Measurements from ENCODE around the gene DCP2. TPM values are rescaled to one million over a fixed set of nuclear protein-coding genes. Genes with fewer than 3 reads are reported as not detected.

Gene DCP2
- total RNA-seq (2021) (186 to 207 TPM (median 191 TPM) in 3 replicates), Bru-seq, nascent RNA (percentile 96 among the genes with signal in this experiment)
- long read RNA-seq, experiment 1, full-length matches to known transcripts: 145 of 342 reads
- long read RNA-seq, experiment 1, partial matches to known transcripts: 172 of 342 reads
- long read RNA-seq, experiment 1, other reads (novel, unspliced or antisense): 25 of 342 reads
- long read RNA-seq, experiment 2, full-length matches to known transcripts: 17 of 132 reads
- long read RNA-seq, experiment 2, partial matches to known transcripts: 10 of 132 reads
- long read RNA-seq, experiment 2, other reads (novel, unspliced or antisense): 105 of 132 reads
- long read RNA-seq, experiment 3, transcript DCP2-203 (2 exons, 852 nt): major isoform, 8 of 37 reads
- long read RNA-seq, experiment 3, partial matches to known transcripts: 17 of 37 reads
- long read RNA-seq, experiment 3, other reads (novel, unspliced or antisense): 10 of 37 reads

GRCh38 chr5:112976432-112977309 lies at the start of gene DCP2:
Gene DCP2 (plus strand): TSS chr5:112976798. CDS start chr5:112976934, 136 bp downstream.
- peaks cover 4% of the 10 kb centered on the region; the same call in 1 of the 2 replicates for H3K36me3 Mint-ChIP-seq
- DNase-seq (ENCODE audit: low spot score) (peak; percentile 97), ATAC-seq (peak; percentile 96)
- peak within 1 kb of the TSS; percentile 98 for H3K4me3 Mint-ChIP-seq
- peak within 1 kb of the TSS; percentile 98 for H3K27ac Mint-ChIP-seq
- no peaks in the 10 kb centered on the region for H3K27me3 Mint-ChIP-seq (ENCODE audit: low read depth)
- ChIA-PET POLR2A (interaction anchor here (0.7 to 1.4 kb wide), 13 partner anchors 9 to 511 kb away, joined by 3 to 15 read pairs (median 4); partner anchors contain the start of genes REEP5 and SRP19), CTCF (interaction anchor here (1.0 to 1.3 kb wide), 3 partner anchors 9 to 55 kb away, joined by 4 to 6 read pairs (median 5); partner anchors contain the start of gene REEP5)
- H3K9me3 Mint-ChIP-seq: no peaks in the 10 kb centered on the region
- H3K4me1 Mint-ChIP-seq: peaks cover 38% of the 10 kb centered on the region
- TF ChIP-seq TEAD1 (CRISPR knock-in tag; IDR thresholded peaks at IDR 0.05) (peak; percentile 64), ATF1 (CRISPR knock-in tag; IDR thresholded peaks at IDR 0.05) (0 out of 2 replicates have a peak, but pooled peaks have one; percentile 25), RORB (CRISPR knock-in tag; IDR thresholded peaks at IDR 0.05) (no peak), ZNF138 (CRISPR knock-in tag; conservative IDR thresholded peaks at IDR 0.05) (no peak), ZNF396 (CRISPR knock-in tag; IDR thresholded peaks at IDR 0.05; ENCODE audit: borderline replicate concordance) (no peak), NR3C1 (CRISPR knock-in tag; conservative IDR thresholded peaks at IDR 0.05; ENCODE audit: low read depth) (no peak), ZNF263 (CRISPR knock-in tag; IDR thresholded peaks at IDR 0.05; ENCODE audit: low read depth) (no peak), JUN (CRISPR knock-in tag; IDR thresholded peaks at IDR 0.05) (no peak), PRDM15 (CRISPR knock-in tag; IDR thresholded peaks at IDR 0.05) (no peak; the same call in 1 of the 2 replicates), ZNF532 (CRISPR knock-in tag; IDR thresholded peaks at IDR 0.05; ENCODE audit: borderline replicate concordance) (no peak; the same call in 1 of the 2 replicates), ZNF671 (CRISPR knock-in tag; IDR thresholded peaks at IDR 0.05) (no peak), ZNF317 (CRISPR knock-in tag; IDR thresholded peaks at IDR 0.05; ENCODE audit: borderline replicate concordance, low read depth) (no peak), GABPB1 (CRISPR knock-in tag; IDR thresholded peaks at IDR 0.05) (peak; percentile 49; the same call in 1 of the 2 replicates), CBFB (CRISPR knock-in tag; IDR thresholded peaks at IDR 0.05; ENCODE audit: low read depth) (no peak), TEAD4 (CRISPR knock-in tag; IDR thresholded peaks at IDR 0.05) (no peak)
- TF ChIP-seq, protein P1, sequence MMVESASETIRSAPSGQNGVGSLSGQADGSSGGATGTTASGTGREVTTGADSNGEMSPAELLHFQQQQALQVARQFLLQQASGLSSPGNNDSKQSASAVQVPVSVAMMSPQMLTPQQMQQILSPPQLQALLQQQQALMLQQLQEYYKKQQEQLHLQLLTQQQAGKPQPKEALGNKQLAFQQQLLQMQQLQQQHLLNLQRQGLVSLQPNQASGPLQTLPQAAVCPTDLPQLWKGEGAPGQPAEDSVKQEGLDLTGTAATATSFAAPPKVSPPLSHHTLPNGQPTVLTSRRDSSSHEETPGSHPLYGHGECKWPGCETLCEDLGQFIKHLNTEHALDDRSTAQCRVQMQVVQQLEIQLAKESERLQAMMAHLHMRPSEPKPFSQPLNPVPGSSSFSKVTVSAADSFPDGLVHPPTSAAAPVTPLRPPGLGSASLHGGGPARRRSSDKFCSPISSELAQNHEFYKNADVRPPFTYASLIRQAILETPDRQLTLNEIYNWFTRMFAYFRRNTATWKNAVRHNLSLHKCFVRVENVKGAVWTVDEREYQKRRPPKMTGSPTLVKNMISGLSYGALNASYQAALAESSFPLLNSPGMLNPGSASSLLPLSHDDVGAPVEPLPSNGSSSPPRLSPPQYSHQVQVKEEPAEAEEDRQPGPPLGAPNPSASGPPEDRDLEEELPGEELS (CRISPR knock-in tag; IDR thresholded peaks at IDR 0.05): no peak
- TF ChIP-seq, protein P2, sequence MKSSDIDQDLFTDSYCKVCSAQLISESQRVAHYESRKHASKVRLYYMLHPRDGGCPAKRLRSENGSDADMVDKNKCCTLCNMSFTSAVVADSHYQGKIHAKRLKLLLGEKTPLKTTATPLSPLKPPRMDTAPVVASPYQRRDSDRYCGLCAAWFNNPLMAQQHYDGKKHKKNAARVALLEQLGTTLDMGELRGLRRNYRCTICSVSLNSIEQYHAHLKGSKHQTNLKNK (CRISPR knock-in tag; IDR thresholded peaks at IDR 0.05): no peak
- TF ChIP-seq, protein P3, sequence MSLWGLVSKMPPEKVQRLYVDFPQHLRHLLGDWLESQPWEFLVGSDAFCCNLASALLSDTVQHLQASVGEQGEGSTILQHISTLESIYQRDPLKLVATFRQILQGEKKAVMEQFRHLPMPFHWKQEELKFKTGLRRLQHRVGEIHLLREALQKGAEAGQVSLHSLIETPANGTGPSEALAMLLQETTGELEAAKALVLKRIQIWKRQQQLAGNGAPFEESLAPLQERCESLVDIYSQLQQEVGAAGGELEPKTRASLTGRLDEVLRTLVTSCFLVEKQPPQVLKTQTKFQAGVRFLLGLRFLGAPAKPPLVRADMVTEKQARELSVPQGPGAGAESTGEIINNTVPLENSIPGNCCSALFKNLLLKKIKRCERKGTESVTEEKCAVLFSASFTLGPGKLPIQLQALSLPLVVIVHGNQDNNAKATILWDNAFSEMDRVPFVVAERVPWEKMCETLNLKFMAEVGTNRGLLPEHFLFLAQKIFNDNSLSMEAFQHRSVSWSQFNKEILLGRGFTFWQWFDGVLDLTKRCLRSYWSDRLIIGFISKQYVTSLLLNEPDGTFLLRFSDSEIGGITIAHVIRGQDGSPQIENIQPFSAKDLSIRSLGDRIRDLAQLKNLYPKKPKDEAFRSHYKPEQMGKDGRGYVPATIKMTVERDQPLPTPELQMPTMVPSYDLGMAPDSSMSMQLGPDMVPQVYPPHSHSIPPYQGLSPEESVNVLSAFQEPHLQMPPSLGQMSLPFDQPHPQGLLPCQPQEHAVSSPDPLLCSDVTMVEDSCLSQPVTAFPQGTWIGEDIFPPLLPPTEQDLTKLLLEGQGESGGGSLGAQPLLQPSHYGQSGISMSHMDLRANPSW (CRISPR knock-in tag; conservative IDR thresholded peaks at IDR 0.05; ENCODE audit: low read depth): no peak
- TF ChIP-seq, protein P4, sequence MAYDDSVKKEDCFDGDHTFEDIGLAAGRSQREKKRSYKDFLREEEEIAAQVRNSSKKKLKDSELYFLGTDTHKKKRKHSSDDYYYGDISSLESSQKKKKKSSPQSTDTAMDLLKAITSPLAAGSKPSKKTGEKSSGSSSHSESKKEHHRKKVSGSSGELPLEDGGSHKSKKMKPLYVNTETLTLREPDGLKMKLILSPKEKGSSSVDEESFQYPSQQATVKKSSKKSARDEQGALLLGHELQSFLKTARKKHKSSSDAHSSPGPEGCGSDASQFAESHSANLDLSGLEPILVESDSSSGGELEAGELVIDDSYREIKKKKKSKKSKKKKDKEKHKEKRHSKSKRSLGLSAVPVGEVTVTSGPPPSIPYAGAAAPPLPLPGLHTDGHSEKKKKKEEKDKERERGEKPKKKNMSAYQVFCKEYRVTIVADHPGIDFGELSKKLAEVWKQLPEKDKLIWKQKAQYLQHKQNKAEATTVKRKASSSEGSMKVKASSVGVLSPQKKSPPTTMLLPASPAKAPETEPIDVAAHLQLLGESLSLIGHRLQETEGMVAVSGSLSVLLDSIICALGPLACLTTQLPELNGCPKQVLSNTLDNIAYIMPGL (CRISPR knock-in tag; IDR thresholded peaks at IDR 0.05): peak; percentile 72

Data from WTC11 (cell line).